HEK293T (cell line): Measurements from ENCODE around the gene GRP.

ENCODE experiments used
- CTCF ChIA-PET: fragments of 350-600 bp; formaldehyde crosslinking; extraction: SDS; loops from one replicate; lab custom pipeline; 2021; ENCODE audit warnings: antibody characterized with exemption, inconsistent platforms; lab: Yijun Ruan, JAX
- POLR2A ChIA-PET: fragments of 350-600 bp; formaldehyde crosslinking; extraction: SDS; loops from one replicate; lab custom pipeline; 2020; ENCODE audit warnings: antibody characterized with exemption, inconsistent platforms; lab: Yijun Ruan, JAX
- DNase-seq: peaks from one replicate; pipeline ENCODE4 v3.0.0; 2012; ENCODE audit warnings: mixed read lengths; ENCODE audit errors: extremely low spot score
- ARNT ChIP-seq: fragments of 450-650 bp; IDR thresholded peaks from 2 replicates; pipeline ENCODE4 v1.6.1; 2017; ENCODE audit warnings: mild to moderate bottlenecking
- BHLHE40 ChIP-seq: fragments of 450-650 bp; IDR thresholded peaks from 2 replicates; pipeline ENCODE4 v1.6.1; 2016; ENCODE audit warnings: mild to moderate bottlenecking, moderate library complexity, borderline replicate concordance
- CTBP1 ChIP-seq: fragments of 450-650 bp; IDR thresholded peaks from 2 replicates; pipeline ENCODE4 v1.6.1; 2016; ENCODE audit warnings: borderline replicate concordance
- ELF4 ChIP-seq: fragments of 450-650 bp; IDR thresholded peaks from 2 replicates; pipeline ENCODE4 v1.6.1; 2017; ENCODE audit warnings: antibody characterized with exemption
- FOXA1 ChIP-seq: fragments of 450-650 bp; IDR thresholded peaks from 2 replicates; pipeline ENCODE4 v1.6.1; 2016; ENCODE audit warnings: mild to moderate bottlenecking
- FOXK2 ChIP-seq: fragments of 450-650 bp; IDR thresholded peaks from 2 replicates; pipeline ENCODE4 v1.6.1; 2016; ENCODE audit warnings: mild to moderate bottlenecking
- FOXM1 ChIP-seq: fragments of 450-650 bp; IDR thresholded peaks from 2 replicates; pipeline ENCODE4 v1.6.1; 2017; ENCODE audit warnings: mild to moderate bottlenecking, borderline replicate concordance
- HDGF ChIP-seq: fragments of 450-650 bp; IDR thresholded peaks from 2 replicates; pipeline ENCODE4 v1.6.1; 2017; ENCODE audit warnings: antibody characterized with exemption, borderline replicate concordance
- L3MBTL2 ChIP-seq: fragments of 450-650 bp; conservative IDR thresholded peaks from 2 replicates; pipeline ENCODE4 v1.6.1; 2016; ENCODE audit warnings: mild to moderate bottlenecking
- LEF1 ChIP-seq: fragments of 450-650 bp; IDR thresholded peaks from 2 replicates; pipeline ENCODE4 v1.6.1; 2017; ENCODE audit warnings: mild to moderate bottlenecking, borderline replicate concordance
- NFRKB ChIP-seq: fragments of 450-650 bp; IDR thresholded peaks from 2 replicates; pipeline ENCODE4 v1.6.1; 2016; ENCODE audit warnings: mild to moderate bottlenecking, moderate library complexity
- PKNOX1 ChIP-seq: fragments of 450-650 bp; IDR thresholded peaks from 2 replicates; pipeline ENCODE4 v1.6.1; 2016
- SP1 ChIP-seq: fragments of 450-650 bp; IDR thresholded peaks from 2 replicates; pipeline ENCODE4 v1.6.1; 2017
- SUZ12 ChIP-seq: fragments of 450-650 bp; IDR thresholded peaks from 2 replicates; pipeline ENCODE4 v1.6.1; 2016; ENCODE audit warnings: mild to moderate bottlenecking
- TARDBP ChIP-seq: fragments of 450-650 bp; IDR thresholded peaks from 2 replicates; pipeline ENCODE4 v1.6.1; 2016
- ZNF384 ChIP-seq: fragments of 450-650 bp; IDR thresholded peaks from 2 replicates; pipeline ENCODE4 v1.6.1; 2016

The GRP gene

GRCh38 chr18:59220164-59220783 is 316 bp downstream of the GRP start:
- DNase-seq: peak; percentile 22
- ChIA-PET CTCF (interaction anchor here (1.0 kb wide), 1 partner anchor 78 kb away, joined by 4 read pairs; no protein-coding TSS in a partner anchor), POLR2A (no interaction called here)
- TF ChIP-seq SP1 (no peak), FOXA1 (no peak), HDGF (no peak), TARDBP (no peak), NFRKB (no peak), ZNF384 (no peak), ARNT (no peak), BHLHE40 (no peak), FOXM1 (no peak), SUZ12 (no peak), L3MBTL2 (no peak)

- CTCF ChIA-PET: interaction anchor here (1.0 kb wide), 1 partner anchor 79 kb away, joined by 4 read pairs; no protein-coding TSS in a partner anchor
- DNase-seq: no peak
These were observed 1.1 kb downstream of the GRP start for GRCh38 chr18:59220784-59221765.

GRCh38 chr18:59222341-59222740 is 2.4 kb downstream of the GRP start:
- ChIA-PET POLR2A (no interaction called here), CTCF (no interaction called here)
- no peak for DNase-seq
- TF ChIP-seq L3MBTL2 (no peak), FOXK2 (no peak), ZNF384 (no peak), BHLHE40 (no peak), SUZ12 (no peak), FOXA1 (no peak), FOXM1 (no peak)

More at GRCh38 chr18:59220784-59221765, 1.1 kb downstream of the GRP start:
- POLR2A ChIA-PET: no interaction called here
- TF ChIP-seq ZNF384 (no peak), ELF4 (no peak), SUZ12 (no peak), TARDBP (no peak), L3MBTL2 (no peak), BHLHE40 (no peak), SP1 (no peak), HDGF (no peak), LEF1 (no peak), FOXA1 (no peak), ARNT (no peak), NFRKB (no peak), CTBP1 (no peak), PKNOX1 (no peak), FOXM1 (no peak), FOXK2 (no peak)

GRCh38 chr18:59228351-59228750 is 8.4 kb downstream of the GRP start:
- DNase-seq: no peak
- ChIA-PET CTCF (no interaction called here), POLR2A (no interaction called here)
- TF ChIP-seq CTBP1 (no peak), ZNF384 (no peak), FOXA1 (no peak), ARNT (no peak), HDGF (no peak), LEF1 (no peak), SUZ12 (no peak), FOXK2 (no peak), BHLHE40 (no peak), ELF4 (no peak)

- no peak for DNase-seq
- no peak for TF ChIP-seq PKNOX1
- TF ChIP-seq HDGF: no peak
- TF ChIP-seq LEF1: no peak
- TF ChIP-seq NFRKB: no peak
- TF ChIP-seq FOXA1: no peak
- TF ChIP-seq ELF4: no peak
- TF ChIP-seq BHLHE40: no peak
- no peak for TF ChIP-seq ARNT
- TF ChIP-seq CTBP1: no peak
- ChIA-PET POLR2A (no interaction called here), CTCF (interaction anchor here (0.6 to 1.1 kb wide), 2 partner anchors 18 to 173 kb away, joined by 3 to 6 read pairs; no protein-coding TSS in a partner anchor)
These were observed 9.2 kb downstream of the GRP start for GRCh38 chr18:59229191-59229590.

- TF ChIP-seq NFRKB: no peak
- TF ChIP-seq CTBP1: no peak
- TF ChIP-seq FOXA1: no peak
- no peak for TF ChIP-seq TARDBP
- no peak for TF ChIP-seq FOXK2
- no peak for TF ChIP-seq PKNOX1
- TF ChIP-seq ELF4: no peak
- no peak for TF ChIP-seq BHLHE40
- no peak for TF ChIP-seq L3MBTL2
- TF ChIP-seq ZNF384: no peak
- TF ChIP-seq HDGF: no peak
- TF ChIP-seq LEF1: no peak
- no peak for TF ChIP-seq SP1
- TF ChIP-seq ARNT: no peak
- TF ChIP-seq SUZ12: no peak
- no peak for TF ChIP-seq FOXM1
- no peak for DNase-seq
- ChIA-PET CTCF (interaction anchor here (1.1 kb wide), 1 partner anchor 173 kb away, joined by 3 read pairs; no protein-coding TSS in a partner anchor), POLR2A (no interaction called here)
These were observed 9.9 kb downstream of the GRP start for GRCh38 chr18:59229701-59230443.
